Ovary (tissue), 9 donors: ENCODE data around the gene SPPL3. TPM values are rescaled to one million over a fixed set of nuclear protein-coding genes. Genes with fewer than 3 reads are reported as not detected.

Source experiments
- DNase-seq, 5 donors: peaks; one replicate each; pipeline ENCODE4 v3.0.0-alpha.2; 2019 to 2020
- H3K27ac ChIP-seq, 2 donors: fragments of 200-600 bp; one replicate each; pipeline versions ENCODE4 v1.5.1 to v1.8.0; 2019 to 2022
- H3K27me3 ChIP-seq: fragments of 200-600 bp; one replicate; pipeline ENCODE4 v1.8.0; 2022
- H3K36me3 ChIP-seq: fragments of 200-600 bp; sonication (generic); one replicate; pipeline ENCODE4 v1.5.1; 2019
- H3K4me1 ChIP-seq: one replicate; pipeline ENCODE4 v1.8.1; 2013; ENCODE audit warnings: mild to moderate bottlenecking, moderate library complexity; ENCODE audit not compliant: insufficient read depth
- H3K4me3 ChIP-seq: fragments of 200-600 bp; sonication (generic); one replicate; pipeline ENCODE4 v1.5.1; 2017
- H3K9me3 ChIP-seq, 2 donors: fragments of 200-600 bp in 1 of 2; sonication (generic) in 1 of 2; one replicate each; pipeline versions ENCODE4 v1.5.1 to v1.8.1; 2013 to 2019; ENCODE audit warnings: mild to moderate bottlenecking in 1 of 2, moderate library complexity in 1 of 2
- EP300 ChIP-seq: sonication (generic); formaldehyde crosslinking; IDR thresholded peaks from one replicate; pipeline ENCODE4 v1.6.1; 2017; ENCODE audit warnings: antibody characterized with exemption
- POLR2A ChIP-seq: fragments of 450-650 bp; IDR thresholded peaks from one replicate; pipeline ENCODE4 v1.6.1; 2017; ENCODE audit warnings: antibody characterized with exemption, mild to moderate bottlenecking, moderate library complexity
- whole genome bisulfite sequencing, 3 donors: extraction: QIAGEN DNeasy Blood & Tissue Kit in 1 of 3; methylation state at CpG; one replicate each; pipeline versions ENCODE4 v1.1.5 to v1.1.7; 2013 to 2017; 5-methylcytosine and 5-hydroxymethylcytosine counted together
- intact Hi-C, 4 donors: fragments of 100-400 bp; cut with DNase I; formaldehyde crosslinking; loops; one replicate each; pipeline versions ENCODE4 v1.11.0 to v1.15.1; 2022 to 2023
- polyA plus RNA-seq, 2 donors: library from polyadenylated mRNA; stranded (reverse); fragments of 200-250 nt in 1 of 2; fragments of 350-450 nt in 1 of 2; fragmentation: Illumina TruSeq in 1 of 2; extraction: RNeasy Lipid Tissue Mini Kit (QIAGEN cat#74804) in 1 of 2; gene quantifications; one replicate each; pipeline ENCODE4 v1.2.3, GENCODE V29; 2013 to 2014
- total RNA-seq, 7 donors: library from RNA; depleted of rRNA in 2 of 7; stranded (reverse); fragments of >200 nt in 2 of 7; fragmentation: NEBNext Ultra II Directional in 3 of 7; extraction: Animal tissue kit (Norgen Biotek cat#: 25700) in 3 of 7; gene quantifications; one replicate each; pipeline versions ENCODE4 v1.1.0 to v1.2.4, GENCODE V29; 2016 to 2023
- TF ChIP-seq, protein P1 (sequence below), 3 donors: fragments of 450-650 bp in 2 of 3; fragments of 200-600 bp in 1 of 3; IDR thresholded peaks; one replicate each; pipeline versions ENCODE4 v1.5.1 to v1.8.0; 2016 to 2022; ENCODE audit warnings: antibody characterized with exemption in 3 of 3, mild to moderate bottlenecking in 1 of 3
- donor health status: DM: no; HTN: no; CAD: no; lungs with moderate emphysema.
- donor health status: DM: no; HTN: no; CAD: no.
- donor health status: Bipolar disorder and iron deficiency.
- donor health status: DM: yes; HTN: yes; CAD: no.
- donor health status: DM: no; HTN: no; CAD: no.
- donor health status: DM: yes; HTN: yes; CAD: no.

SPPL3 gene
- total and polyA plus RNA-seq, 9 donors: 24.2 to 87.4 (median 51.9) TPM

DNA sequence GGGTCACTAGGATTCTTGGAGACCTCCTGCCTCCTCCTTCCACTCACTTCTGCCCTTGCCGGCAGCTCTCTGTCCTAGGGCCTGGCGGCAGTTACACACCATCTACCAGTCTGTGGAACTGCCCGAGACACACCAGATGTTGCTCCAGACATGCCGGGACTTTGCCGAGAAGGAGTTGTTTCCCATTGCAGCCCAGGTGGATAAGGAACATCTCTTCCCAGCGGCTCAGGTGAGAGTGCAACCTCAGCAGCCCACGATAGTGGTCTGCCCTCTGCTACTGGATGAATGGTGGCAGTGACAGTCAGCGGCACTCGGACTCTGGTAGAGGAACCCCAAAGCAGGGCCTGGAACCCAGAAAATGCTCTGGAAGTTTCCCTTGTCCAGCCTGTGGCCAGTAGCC, 177.2 kb downstream of the SPPL3 start:
- H3K36me3 ChIP-seq: no peaks in the 10 kb centered on the region
- 93 to 94% (median 93%) methylated on average over 9 of the region's 9 CpGs for WGBS, 3 donors
- no peak overlapping the region for H3K4me3 ChIP-seq
- no peaks in the 10 kb centered on the region for H3K9me3 ChIP-seq
- peaks cover 3% of the 10 kb centered on the region for H3K4me1 ChIP-seq
- TF ChIP-seq, protein P1, sequence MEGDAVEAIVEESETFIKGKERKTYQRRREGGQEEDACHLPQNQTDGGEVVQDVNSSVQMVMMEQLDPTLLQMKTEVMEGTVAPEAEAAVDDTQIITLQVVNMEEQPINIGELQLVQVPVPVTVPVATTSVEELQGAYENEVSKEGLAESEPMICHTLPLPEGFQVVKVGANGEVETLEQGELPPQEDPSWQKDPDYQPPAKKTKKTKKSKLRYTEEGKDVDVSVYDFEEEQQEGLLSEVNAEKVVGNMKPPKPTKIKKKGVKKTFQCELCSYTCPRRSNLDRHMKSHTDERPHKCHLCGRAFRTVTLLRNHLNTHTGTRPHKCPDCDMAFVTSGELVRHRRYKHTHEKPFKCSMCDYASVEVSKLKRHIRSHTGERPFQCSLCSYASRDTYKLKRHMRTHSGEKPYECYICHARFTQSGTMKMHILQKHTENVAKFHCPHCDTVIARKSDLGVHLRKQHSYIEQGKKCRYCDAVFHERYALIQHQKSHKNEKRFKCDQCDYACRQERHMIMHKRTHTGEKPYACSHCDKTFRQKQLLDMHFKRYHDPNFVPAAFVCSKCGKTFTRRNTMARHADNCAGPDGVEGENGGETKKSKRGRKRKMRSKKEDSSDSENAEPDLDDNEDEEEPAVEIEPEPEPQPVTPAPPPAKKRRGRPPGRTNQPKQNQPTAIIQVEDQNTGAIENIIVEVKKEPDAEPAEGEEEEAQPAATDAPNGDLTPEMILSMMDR (IDR thresholded peaks at IDR 0.05): no peak
- TF ChIP-seq EP300: no peak
- no peak for TF ChIP-seq POLR2A
- intact Hi-C loops: no loop called here
- H3K27me3 ChIP-seq: no peaks in the 10 kb centered on the region
- no peak overlapping the region for H3K27ac ChIP-seq
- no peak for DNase-seq

DNA sequence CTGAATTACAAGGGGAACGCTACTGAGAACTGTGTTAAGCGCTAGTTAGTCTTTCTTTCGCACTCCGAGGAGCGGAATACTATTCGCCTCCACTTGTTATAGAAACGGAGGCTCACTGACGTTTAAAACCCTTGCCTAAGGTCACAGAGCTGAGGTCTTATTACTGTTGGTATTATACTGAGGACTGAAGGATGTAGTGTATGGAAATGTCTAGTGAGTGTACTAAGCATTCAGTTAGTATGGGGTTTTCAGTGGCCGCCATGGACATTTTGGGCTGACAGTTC, 177.7 kb downstream of the SPPL3 start:
- DNase-seq: no peak
- no peak overlapping the region for H3K4me3 ChIP-seq
- H3K27ac ChIP-seq: peak overlapping the region in 1 of 2 donors; percentile 71
- no peaks in the 10 kb centered on the region for H3K27me3 ChIP-seq
- no peaks in the 10 kb centered on the region for H3K36me3 ChIP-seq
- H3K9me3 ChIP-seq: no peaks in the 10 kb centered on the region
- TF ChIP-seq POLR2A: no peak
- TF ChIP-seq EP300: no peak
- TF ChIP-seq, protein P1 (IDR thresholded peaks at IDR 0.05): no peak
- WGBS, 3 donors: 87 to 90% (median 90%) methylated on average over 9 of the region's 9 CpGs
- peaks cover 3% of the 10 kb centered on the region for H3K4me1 ChIP-seq
- intact Hi-C loops: no loop called here

DNA sequence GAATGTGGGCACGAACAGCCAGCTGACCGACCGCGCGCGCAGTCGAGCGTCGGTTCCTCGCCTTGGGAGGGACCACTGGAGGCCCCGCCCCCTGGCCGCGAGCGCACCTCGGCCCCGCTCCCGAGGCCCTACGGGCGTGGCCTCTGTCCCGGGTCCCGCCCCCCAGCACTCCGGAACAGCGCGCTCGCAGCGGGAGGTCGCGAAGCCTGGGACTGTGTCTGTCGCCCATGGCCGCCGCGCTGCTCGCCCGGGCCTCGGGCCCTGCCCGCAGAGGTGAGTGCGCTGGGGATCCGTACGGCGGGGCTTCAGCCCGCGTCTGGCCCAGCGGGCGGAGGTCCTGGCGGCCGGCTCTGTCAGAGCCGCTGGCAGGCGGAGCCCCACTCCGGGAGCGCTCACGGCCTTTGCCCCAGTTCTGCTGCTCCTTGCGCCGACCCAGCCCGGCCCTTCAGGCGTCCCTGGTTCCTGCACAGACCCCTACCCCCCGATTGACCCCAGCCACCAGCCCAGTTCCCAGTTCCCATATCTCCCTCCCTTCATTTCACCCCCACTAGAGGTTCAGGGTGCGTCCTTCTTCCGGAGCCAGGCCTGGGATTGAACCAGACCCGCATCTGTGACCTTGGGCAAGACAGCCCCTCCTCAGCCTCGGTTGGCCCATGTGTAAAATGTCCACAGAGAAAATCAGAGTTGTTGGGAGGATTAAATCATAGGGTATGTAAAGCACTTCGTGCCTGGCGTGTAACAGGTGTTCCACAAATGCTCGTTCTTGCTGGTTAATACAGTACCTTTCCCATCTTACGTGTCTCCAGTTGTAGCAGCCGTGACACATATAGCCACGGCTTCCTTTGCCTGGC, 178.3 kb downstream of the SPPL3 start, which contains the start of gene ACADS:
Gene ACADS, plus strand, starts transcription at position 168 of the 851 bp plus-strand sequence. Its CDS starts 60 bp downstream, at position 228.
- Histone ChIP-seq H3K9me3 (no peaks in the 10 kb centered on the region), H3K27me3 (no peaks in the 10 kb centered on the region), H3K4me3 (peak within 1 kb of the TSS; percentile 48), H3K27ac (peak within 1 kb of the TSS; percentile 63 to 71), H3K4me1 (peaks cover 3% of the 10 kb centered on the region), H3K36me3 (no peaks in the 10 kb centered on the region)
- 5 to 7% (median 6%) methylated on average over 62 to 66 of the region's 66 CpGs for WGBS, 3 donors
- intact Hi-C loops: no loop called here
- peak; percentile 23 for TF ChIP-seq POLR2A
- TF ChIP-seq, protein P1 (IDR thresholded peaks at IDR 0.05): no peak
- peak; percentile 87 to 93 (median 90) for DNase-seq

DNA sequence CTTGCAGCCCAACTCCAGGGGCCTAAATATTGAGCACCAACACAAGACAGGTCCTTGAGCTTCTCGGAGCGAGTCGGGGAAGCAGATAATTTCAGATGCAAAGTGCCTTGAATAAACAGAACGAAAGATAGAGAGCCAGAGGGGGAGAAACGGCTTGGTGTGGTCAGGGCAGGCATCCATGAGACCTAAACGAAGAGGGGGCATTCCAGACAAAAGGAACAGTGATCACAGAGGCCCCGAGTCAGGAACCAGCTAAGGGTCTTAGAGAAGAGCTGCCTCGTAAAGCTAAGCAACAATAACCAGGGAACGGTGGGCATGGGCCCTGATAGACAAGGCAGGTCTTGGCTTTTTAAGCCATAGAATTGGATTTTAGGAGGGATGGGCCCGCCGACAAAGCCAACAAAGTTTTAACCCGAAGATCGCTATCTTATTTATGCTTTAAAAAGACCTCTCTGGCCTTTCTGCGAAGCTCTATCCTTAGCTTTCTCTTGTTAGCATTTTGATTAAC, 179.0 kb downstream of the SPPL3 start:
- intact Hi-C loops: no loop called here
- Histone ChIP-seq H3K9me3 (no peaks in the 10 kb centered on the region), H3K36me3 (no peaks in the 10 kb centered on the region), H3K27me3 (no peaks in the 10 kb centered on the region), H3K27ac (peak overlapping the region in 1 of 2 donors; percentile 63), H3K4me1 (peaks cover 3% of the 10 kb centered on the region), H3K4me3 (peak overlapping the region; percentile 48)
- WGBS, 3 donors: 6 to 10% (median 8%) methylated on average over 14 of the region's 14 CpGs
- no peak for DNase-seq
- TF ChIP-seq, protein P1 (IDR thresholded peaks at IDR 0.05): no peak
- TF ChIP-seq POLR2A: no peak
- TF ChIP-seq EP300: no peak
